K562 (cell line): Measurements from ENCODE around the gene WDR90. TPM values are rescaled to one million over a fixed set of nuclear protein-coding genes. Genes with fewer than 3 reads are reported as not detected.

Source experiments
- ATF1 ChIP-seq, 2 experiments: fragments of 450-650 bp in 1 of 2; IDR thresholded peaks; 2 replicates each; pipeline ENCODE4 v1.6.1; 2016; ENCODE audit warnings: missing compliant biosample characterization in 1 of 2, missing genetic modification characterization in 1 of 2
- CBX1 ChIP-seq: sonication (generic); IDR thresholded peaks from 2 replicates; pipeline ENCODE4 v1.6.1; 2016; ENCODE audit warnings: antibody characterized with exemption, low read depth, mild to moderate bottlenecking
- CCNT2 ChIP-seq: IDR thresholded peaks from 2 replicates; pipeline ENCODE4 v1.6.1; 2011; ENCODE audit warnings: borderline replicate concordance, low read depth, mild to moderate bottlenecking, moderate library complexity, mixed read lengths, low read length; ENCODE audit not compliant: insufficient read length; ENCODE audit errors: extremely low read depth
- E2F3 ChIP-seq: fragments of 250-450 bp; sonication (Bioruptor Pico); IDR thresholded peaks from 2 replicates; pipeline ENCODE4 v1.4.0; 2020; ENCODE audit warnings: mild to moderate bottlenecking
- ERF ChIP-seq: fragments of 450-650 bp; formaldehyde crosslinking; IDR thresholded peaks from 2 replicates; pipeline ENCODE4 v1.4.0; 2020; ENCODE audit warnings: mild to moderate bottlenecking, mixed read lengths
- ETV5 ChIP-seq: sonication (generic); formaldehyde crosslinking; IDR thresholded peaks from 2 replicates; pipeline ENCODE4 v1.4.0; 2020; ENCODE audit warnings: low read depth, mild to moderate bottlenecking, missing genetic modification reagents
- GTF2F1 ChIP-seq: IDR thresholded peaks from 2 replicates; pipeline ENCODE4 v1.6.1; 2011; ENCODE audit warnings: low read depth, low read length, improper control_type of control experiment
- NFE2L1 ChIP-seq: fragments of 450-650 bp; IDR thresholded peaks from 2 replicates; pipeline ENCODE4 v1.6.1; 2016; ENCODE audit warnings: missing genetic modification characterization, low read depth, mild to moderate bottlenecking, missing compliant biosample characterization, moderate library complexity, borderline replicate concordance
- PBX2 ChIP-seq, 2 experiments: IDR thresholded peaks in 1 of 2; conservative IDR thresholded peaks in 1 of 2; 2 replicates each; pipeline ENCODE4 v1.6.1; 2016; ENCODE audit warnings: low read depth in 2 of 2, mild to moderate bottlenecking in 1 of 2, missing compliant biosample characterization in 1 of 2, missing genetic modification characterization in 1 of 2, moderate library complexity in 1 of 2
- POLR3A ChIP-seq: IDR thresholded peaks from 2 replicates; pipeline ENCODE4 v1.6.1; 2011; ENCODE audit warnings: borderline replicate concordance, mild to moderate bottlenecking, moderate library complexity; ENCODE audit not compliant: insufficient read length, insufficient read depth; ENCODE audit errors: extremely low read depth
- RBBP5 ChIP-seq: fragments of 200-600 bp; sonication (generic); IDR thresholded peaks from 2 replicates; pipeline ENCODE4 v1.6.1; 2012; ENCODE audit warnings: borderline replicate concordance, mild to moderate bottlenecking, low read length, control low read depth, inconsistent platforms; ENCODE audit not compliant: insufficient read depth, poor library complexity, severe bottlenecking
- SRSF1 ChIP-seq: fragments of 200-400 bp; formaldehyde crosslinking; IDR thresholded peaks from 2 replicates; pipeline ENCODE4 v1.6.1; 2017; ENCODE audit warnings: mild to moderate bottlenecking, low read depth, low read length, moderate library complexity
- TARDBP ChIP-seq: fragments of 450-650 bp; IDR thresholded peaks from 2 replicates; pipeline ENCODE4 v1.6.1; 2016
- ZNF121 ChIP-seq: sonication (generic); formaldehyde crosslinking; conservative IDR thresholded peaks from 2 replicates; pipeline ENCODE4 v1.8.0; 2022; ENCODE audit warnings: missing genetic modification reagents
- ZNF696 ChIP-seq: fragments of 250-450 bp; sonication (Bioruptor Pico); conservative IDR thresholded peaks from 2 replicates; pipeline ENCODE4 v1.4.0; 2020; ENCODE audit warnings: mild to moderate bottlenecking, moderate library complexity
- polyA plus RNA-seq, 8 experiments: library from polyadenylated mRNA; depleted of rRNA in 4 of 8; stranded (reverse) in 5 of 8; unstranded in 3 of 8; fragments of >200 nt; fragmentation: Nextera tagmentation in 2 of 8; fragmentation: Illumina TruSeq in 1 of 8; extraction: Ambion mirVana in 2 of 8; extraction: Trizol in 1 of 8; gene quantifications; 2 replicates each; pipeline versions ENCODE4 v1.2.1 to v1.2.3, GENCODE V29; 2011 to 2014; ENCODE audit warnings: inconsistent platforms in 1 of 8, missing spikeins in 1 of 8
- total RNA-seq, 7 experiments: library from RNA; depleted of rRNA in 6 of 7; stranded (reverse); fragments of >200 nt in 6 of 7; fragmentation: Illumina TruSeq in 2 of 7; extraction: Trizol in 2 of 7; gene quantifications; 2 replicates each; pipeline versions ENCODE4 v1.2.1 to v1.2.3, GENCODE V29; 2011 to 2021; ENCODE audit warnings: low replicate concordance in 1 of 7
- TF ChIP-seq, protein P1 (sequence below): sonication (generic); formaldehyde crosslinking; IDR thresholded peaks from 2 replicates; pipeline ENCODE4 v1.8.1; 2023; ENCODE audit warnings: mild to moderate bottlenecking, missing genetic modification reagents
- TF ChIP-seq, protein P2 (sequence below): fragments of 250-450 bp; sonication (Bioruptor Pico); IDR thresholded peaks from 2 replicates; pipeline ENCODE4 v1.5.0; 2020; ENCODE audit warnings: mild to moderate bottlenecking, borderline replicate concordance

Gene WDR90
- total and polyA plus RNA-seq, 9 of the 15 experiments (the other 6 are each of a cell fraction or from before 2014, with no cell fraction given): 0.44 to 12.6 (median 3.3) TPM

DNA sequence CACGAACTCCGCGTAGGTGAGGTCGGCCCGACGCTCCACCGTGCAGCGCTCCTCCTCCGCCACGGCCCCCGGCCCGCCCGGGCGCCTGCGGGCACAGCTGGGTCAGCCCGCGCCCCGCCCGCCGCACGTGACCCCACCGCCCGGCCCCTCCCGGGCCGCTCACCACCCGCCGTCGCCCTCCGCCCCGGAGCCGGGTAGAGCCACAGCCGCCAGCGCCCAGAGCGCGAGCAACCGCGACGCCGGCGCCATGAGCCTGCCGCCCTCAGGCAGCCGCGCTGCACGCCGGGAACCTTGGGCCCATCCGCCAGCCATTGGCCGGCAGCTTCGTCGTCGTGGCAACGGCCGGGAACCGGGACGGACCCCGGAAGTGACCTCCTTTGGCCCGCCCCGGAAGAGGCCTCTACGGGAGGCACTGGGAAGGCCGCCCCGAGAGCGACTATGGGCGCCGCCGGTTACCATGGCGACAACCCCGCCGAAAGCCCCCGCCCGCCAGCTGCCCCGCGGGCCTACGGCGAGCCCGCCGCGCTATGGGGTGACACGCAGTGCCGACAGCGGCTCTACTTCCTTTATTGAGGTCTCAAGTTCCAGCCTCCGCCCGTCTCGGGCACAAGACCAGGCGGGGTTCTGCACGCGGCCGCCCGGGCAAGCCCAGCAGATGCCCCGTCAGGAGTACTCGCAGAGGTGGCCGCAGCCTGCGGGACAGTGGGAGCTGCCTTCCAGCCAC lies 35.1 kb downstream of the WDR90 start, which contains the start of gene JMJD8 (continued):
- TF ChIP-seq, protein P1, sequence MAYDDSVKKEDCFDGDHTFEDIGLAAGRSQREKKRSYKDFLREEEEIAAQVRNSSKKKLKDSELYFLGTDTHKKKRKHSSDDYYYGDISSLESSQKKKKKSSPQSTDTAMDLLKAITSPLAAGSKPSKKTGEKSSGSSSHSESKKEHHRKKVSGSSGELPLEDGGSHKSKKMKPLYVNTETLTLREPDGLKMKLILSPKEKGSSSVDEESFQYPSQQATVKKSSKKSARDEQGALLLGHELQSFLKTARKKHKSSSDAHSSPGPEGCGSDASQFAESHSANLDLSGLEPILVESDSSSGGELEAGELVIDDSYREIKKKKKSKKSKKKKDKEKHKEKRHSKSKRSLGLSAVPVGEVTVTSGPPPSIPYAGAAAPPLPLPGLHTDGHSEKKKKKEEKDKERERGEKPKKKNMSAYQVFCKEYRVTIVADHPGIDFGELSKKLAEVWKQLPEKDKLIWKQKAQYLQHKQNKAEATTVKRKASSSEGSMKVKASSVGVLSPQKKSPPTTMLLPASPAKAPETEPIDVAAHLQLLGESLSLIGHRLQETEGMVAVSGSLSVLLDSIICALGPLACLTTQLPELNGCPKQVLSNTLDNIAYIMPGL (CRISPR knock-in tag): no peak; the same call in 1 of the 2 replicates
- TF ChIP-seq PBX2 (CRISPR knock-in tag; IDR thresholded peaks at IDR 0.05; ENCODE audit: low read depth): no peak
- no peak for TF ChIP-seq PBX2 (tag; conservative IDR thresholded peaks at IDR 0.05; ENCODE audit: low read depth)
- TF ChIP-seq CCNT2: peak; percentile 87
- peak; percentile 65 for TF ChIP-seq RBBP5
- TF ChIP-seq E2F3 (CRISPR knock-in tag): no peak
- TF ChIP-seq ZNF121 (CRISPR knock-in tag): no peak
- 0 out of 2 replicates have a peak, but pooled peaks have one; percentile 2 for TF ChIP-seq TARDBP
- no peak for TF ChIP-seq SRSF1
- TF ChIP-seq ATF1 (CRISPR knock-in tag; IDR thresholded peaks at IDR 0.05): no peak
- peak; percentile 71 for TF ChIP-seq ATF1 (tag; IDR thresholded peaks at IDR 0.05)
- peak; percentile 58 for TF ChIP-seq ETV5 (CRISPR knock-in tag)
- TF ChIP-seq NFE2L1: no peak
- TF ChIP-seq ERF: peak; percentile 36
- TF ChIP-seq POLR3A: no peak
- TF ChIP-seq GTF2F1: no peak
- TF ChIP-seq, protein P2, sequence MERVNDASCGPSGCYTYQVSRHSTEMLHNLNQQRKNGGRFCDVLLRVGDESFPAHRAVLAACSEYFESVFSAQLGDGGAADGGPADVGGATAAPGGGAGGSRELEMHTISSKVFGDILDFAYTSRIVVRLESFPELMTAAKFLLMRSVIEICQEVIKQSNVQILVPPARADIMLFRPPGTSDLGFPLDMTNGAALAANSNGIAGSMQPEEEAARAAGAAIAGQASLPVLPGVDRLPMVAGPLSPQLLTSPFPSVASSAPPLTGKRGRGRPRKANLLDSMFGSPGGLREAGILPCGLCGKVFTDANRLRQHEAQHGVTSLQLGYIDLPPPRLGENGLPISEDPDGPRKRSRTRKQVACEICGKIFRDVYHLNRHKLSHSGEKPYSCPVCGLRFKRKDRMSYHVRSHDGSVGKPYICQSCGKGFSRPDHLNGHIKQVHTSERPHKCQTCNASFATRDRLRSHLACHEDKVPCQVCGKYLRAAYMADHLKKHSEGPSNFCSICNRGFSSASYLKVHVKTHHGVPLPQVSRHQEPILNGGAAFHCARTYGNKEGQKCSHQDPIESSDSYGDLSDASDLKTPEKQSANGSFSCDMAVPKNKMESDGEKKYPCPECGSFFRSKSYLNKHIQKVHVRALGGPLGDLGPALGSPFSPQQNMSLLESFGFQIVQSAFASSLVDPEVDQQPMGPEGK (CRISPR knock-in tag): no peak
- TF ChIP-seq ZNF696 (CRISPR knock-in tag): no peak
- TF ChIP-seq CBX1: peak; percentile 20; the same call in 1 of the 2 replicates
